GM23338 (cell line): ENCODE measurements around the gene PNPLA7. TPM values are rescaled to one million over a fixed set of nuclear protein-coding genes. Genes with fewer than 3 reads are reported as not detected.

Experiments
- ATAC-seq: fragments of 200-7000 bp; cut with Tn5 transposase; 3 replicates; pipeline ENCODE4 v1.9.1; 2020
- DNase-seq: peaks from one replicate; pipeline ENCODE4 v3.0.0-alpha.2; 2015; ENCODE audit warnings: low spot score
- H2AFZ ChIP-seq: fragments of 200-600 bp; sonication (generic); 2 replicates; pipeline ENCODE4 v1.8.0; 2016; ENCODE audit warnings: antibody characterized with exemption, mild to moderate bottlenecking, moderate library complexity
- H3F3A ChIP-seq: fragments of 200-600 bp; sonication (generic); replicated peaks from 2 replicates; pipeline ENCODE4 v1.8.0; 2017; ENCODE audit warnings: antibody characterized with exemption, mixed run types, low read depth
- H3K27ac ChIP-seq: fragments of 200-600 bp; sonication (generic); 2 replicates; pipeline ENCODE4 v1.6.1; 2016; ENCODE audit warnings: low read depth
- H3K27me3 ChIP-seq: fragments of 200-600 bp; sonication (generic); 2 replicates; pipeline ENCODE4 v1.8.0; 2016; ENCODE audit warnings: mild to moderate bottlenecking, mixed run types, moderate library complexity; ENCODE audit not compliant: insufficient read depth
- H3K36me3 ChIP-seq: fragments of 200-600 bp; sonication (generic); 2 replicates; pipeline ENCODE4 v1.8.0; 2016; ENCODE audit warnings: mild to moderate bottlenecking; ENCODE audit not compliant: insufficient read depth
- H3K4me1 ChIP-seq: fragments of 200-600 bp; sonication (generic); 2 replicates; pipeline ENCODE4 v1.8.0; 2016; ENCODE audit warnings: mild to moderate bottlenecking, moderate library complexity; ENCODE audit not compliant: insufficient read depth
- H3K4me2 ChIP-seq: fragments of 200-600 bp; sonication (generic); 2 replicates; pipeline ENCODE4 v1.7.1; 2017; ENCODE audit warnings: mixed run types
- H3K4me3 ChIP-seq: fragments of 200-600 bp; sonication (generic); 2 replicates; pipeline ENCODE4 v1.6.1; 2016; ENCODE audit warnings: mixed run types
- H3K79me2 ChIP-seq: fragments of 200-600 bp; sonication (generic); replicated peaks from 2 replicates; pipeline ENCODE4 v1.8.0; 2017; ENCODE audit warnings: mild to moderate bottlenecking; ENCODE audit not compliant: insufficient read depth
- H3K9me2 ChIP-seq: fragments of 200-600 bp; sonication (generic); 2 replicates; pipeline ENCODE4 v1.8.0; 2017; ENCODE audit not compliant: insufficient read depth
- H4K20me1 ChIP-seq: fragments of 200-600 bp; sonication (generic); replicated peaks from 2 replicates; pipeline ENCODE4 v1.8.0; 2017; ENCODE audit warnings: mild to moderate bottlenecking; ENCODE audit not compliant: insufficient read depth
- H3K27ac Mint-ChIP-seq: 2 replicates; pipeline ENCODE4 v1.8.0; 2020; ENCODE audit warnings: inconsistent platforms, mild to moderate bottlenecking, moderate library complexity, mixed read lengths
- H3K27me3 Mint-ChIP-seq: 3 replicates; pipeline ENCODE4 v1.8.0; 2022; ENCODE audit warnings: low read depth, mild to moderate bottlenecking, moderate library complexity, mixed read lengths, inconsistent platforms; ENCODE audit not compliant: insufficient read depth, poor library complexity
- H3K36me3 Mint-ChIP-seq: 3 replicates; pipeline ENCODE4 v1.8.0; 2021; ENCODE audit warnings: low read depth, mild to moderate bottlenecking, inconsistent platforms, moderate library complexity, mixed read lengths
- H3K4me1 Mint-ChIP-seq: 3 replicates; pipeline ENCODE4 v1.8.0; 2020; ENCODE audit warnings: mild to moderate bottlenecking, inconsistent platforms, mixed read lengths
- H3K4me3 Mint-ChIP-seq: 3 replicates; pipeline ENCODE4 v1.8.0; 2021; ENCODE audit warnings: moderate library complexity, mild to moderate bottlenecking, inconsistent platforms, mixed read lengths
- H3K9me3 Mint-ChIP-seq: 3 replicates; pipeline ENCODE4 v1.8.0; 2020; ENCODE audit warnings: moderate library complexity, mild to moderate bottlenecking, inconsistent platforms, mixed read lengths
- CREB1 ChIP-seq: fragments of 250-450 bp; sonication (Bioruptor Pico); IDR thresholded peaks from 2 replicates; pipeline ENCODE4 v1.5.0; 2020; ENCODE audit warnings: low read depth, mild to moderate bottlenecking, moderate library complexity
- EZH2 ChIP-seq: fragments of 200-600 bp; sonication (generic); IDR thresholded peaks from one replicate; pipeline ENCODE4 v1.8.0; 2017; ENCODE audit warnings: antibody characterized with exemption, mild to moderate bottlenecking, low read depth; ENCODE audit not compliant: unreplicated experiment
- EZH2phosphoT487 ChIP-seq: fragments of 200-600 bp; sonication (generic); IDR thresholded peaks from one replicate; pipeline ENCODE4 v1.8.1; 2018; ENCODE audit warnings: antibody characterized with exemption; ENCODE audit not compliant: unreplicated experiment
- JUNB ChIP-seq: IDR thresholded peaks from one replicate; pipeline ENCODE4 v1.6.1; 2016; ENCODE audit warnings: antibody characterized with exemption; ENCODE audit not compliant: unreplicated experiment
- NANOG ChIP-seq: IDR thresholded peaks from 2 replicates; pipeline ENCODE4 v1.6.1; 2016; ENCODE audit warnings: antibody characterized with exemption, borderline replicate concordance
- POLR2AphosphoS5 ChIP-seq: IDR thresholded peaks from 2 replicates; pipeline ENCODE4 v1.6.1; 2016; ENCODE audit warnings: antibody characterized with exemption, low read depth
- STAT1 ChIP-seq: IDR thresholded peaks from one replicate; pipeline ENCODE4 v1.6.1; 2016; ENCODE audit warnings: antibody characterized with exemption; ENCODE audit not compliant: unreplicated experiment
- ZNF114 ChIP-seq: fragments of 250-450 bp; sonication (Bioruptor Pico); IDR thresholded peaks from 2 replicates; pipeline ENCODE4 v1.5.0; 2020; ENCODE audit warnings: mild to moderate bottlenecking, moderate library complexity
- polyA plus RNA-seq: library from polyadenylated mRNA; unstranded; fragments of >200 nt; fragmentation: Nextera tagmentation; extraction: Ambion mirVana; gene quantifications from 2 replicates; pipeline ENCODE4 v1.2.1, GENCODE V29; 2016
- total RNA-seq: library from RNA; depleted of rRNA; stranded (reverse); fragments of >200 nt; shearing (Covaris generic); gene quantifications from 2 replicates; pipeline ENCODE4 v1.2.3, GENCODE V29; 2014
- TF ChIP-seq, protein P1 (sequence below): IDR thresholded peaks from one replicate; pipeline ENCODE4 v1.6.1; 2018; ENCODE audit warnings: antibody characterized with exemption; ENCODE audit not compliant: unreplicated experiment
- TF ChIP-seq, protein P2 (sequence below), 2 experiments: fragments of 200-600 bp in 1 of 2; sonication (generic) in 1 of 2; conservative IDR thresholded peaks; 2 replicates each; pipeline versions ENCODE4 v1.5.1 to v1.6.1; 2016 to 2017; ENCODE audit warnings: antibody characterized with exemption in 2 of 2, low read depth in 2 of 2, mild to moderate bottlenecking in 2 of 2, moderate library complexity in 1 of 2
- TF ChIP-seq, protein P3 (sequence below): IDR thresholded peaks from 2 replicates; pipeline ENCODE4 v1.6.1; 2016; ENCODE audit warnings: antibody characterized with exemption
- TF ChIP-seq, protein P4 (sequence below): fragments of 250-450 bp; sonication (Bioruptor Pico); IDR thresholded peaks from 2 replicates; pipeline ENCODE4 v1.5.0; 2020; ENCODE audit warnings: mild to moderate bottlenecking, moderate library complexity

PNPLA7 gene
- total and polyA plus RNA-seq, 2 experiments from 2014 or later: 0.45 to 0.80 TPM

DNA sequence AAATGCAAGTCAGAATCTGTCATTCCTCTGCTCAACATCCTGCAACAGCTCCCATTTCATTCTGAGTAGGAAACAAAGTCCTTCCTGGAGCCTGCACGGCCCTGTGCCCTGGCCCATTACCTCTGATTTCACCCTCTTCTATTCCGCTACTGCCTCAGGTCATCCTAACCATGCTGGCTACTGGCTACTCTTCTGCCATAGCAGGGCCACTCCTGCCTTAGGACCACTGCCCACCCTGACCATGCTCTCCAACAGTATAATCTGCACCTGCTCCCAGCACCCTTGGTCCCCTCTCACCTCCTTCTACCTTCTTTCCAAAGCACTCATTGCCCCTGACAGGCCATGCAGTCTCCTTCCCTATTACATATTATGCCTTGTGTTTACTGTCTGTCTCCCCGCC is 20.4 kb upstream of the PNPLA7 start:
- TF ChIP-seq, protein P1, sequence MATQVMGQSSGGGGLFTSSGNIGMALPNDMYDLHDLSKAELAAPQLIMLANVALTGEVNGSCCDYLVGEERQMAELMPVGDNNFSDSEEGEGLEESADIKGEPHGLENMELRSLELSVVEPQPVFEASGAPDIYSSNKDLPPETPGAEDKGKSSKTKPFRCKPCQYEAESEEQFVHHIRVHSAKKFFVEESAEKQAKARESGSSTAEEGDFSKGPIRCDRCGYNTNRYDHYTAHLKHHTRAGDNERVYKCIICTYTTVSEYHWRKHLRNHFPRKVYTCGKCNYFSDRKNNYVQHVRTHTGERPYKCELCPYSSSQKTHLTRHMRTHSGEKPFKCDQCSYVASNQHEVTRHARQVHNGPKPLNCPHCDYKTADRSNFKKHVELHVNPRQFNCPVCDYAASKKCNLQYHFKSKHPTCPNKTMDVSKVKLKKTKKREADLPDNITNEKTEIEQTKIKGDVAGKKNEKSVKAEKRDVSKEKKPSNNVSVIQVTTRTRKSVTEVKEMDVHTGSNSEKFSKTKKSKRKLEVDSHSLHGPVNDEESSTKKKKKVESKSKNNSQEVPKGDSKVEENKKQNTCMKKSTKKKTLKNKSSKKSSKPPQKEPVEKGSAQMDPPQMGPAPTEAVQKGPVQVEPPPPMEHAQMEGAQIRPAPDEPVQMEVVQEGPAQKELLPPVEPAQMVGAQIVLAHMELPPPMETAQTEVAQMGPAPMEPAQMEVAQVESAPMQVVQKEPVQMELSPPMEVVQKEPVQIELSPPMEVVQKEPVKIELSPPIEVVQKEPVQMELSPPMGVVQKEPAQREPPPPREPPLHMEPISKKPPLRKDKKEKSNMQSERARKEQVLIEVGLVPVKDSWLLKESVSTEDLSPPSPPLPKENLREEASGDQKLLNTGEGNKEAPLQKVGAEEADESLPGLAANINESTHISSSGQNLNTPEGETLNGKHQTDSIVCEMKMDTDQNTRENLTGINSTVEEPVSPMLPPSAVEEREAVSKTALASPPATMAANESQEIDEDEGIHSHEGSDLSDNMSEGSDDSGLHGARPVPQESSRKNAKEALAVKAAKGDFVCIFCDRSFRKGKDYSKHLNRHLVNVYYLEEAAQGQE: no peak
- no peak for TF ChIP-seq CREB1 (CRISPR knock-in tag)
- TF ChIP-seq STAT1: no peak
- TF ChIP-seq, protein P2, sequence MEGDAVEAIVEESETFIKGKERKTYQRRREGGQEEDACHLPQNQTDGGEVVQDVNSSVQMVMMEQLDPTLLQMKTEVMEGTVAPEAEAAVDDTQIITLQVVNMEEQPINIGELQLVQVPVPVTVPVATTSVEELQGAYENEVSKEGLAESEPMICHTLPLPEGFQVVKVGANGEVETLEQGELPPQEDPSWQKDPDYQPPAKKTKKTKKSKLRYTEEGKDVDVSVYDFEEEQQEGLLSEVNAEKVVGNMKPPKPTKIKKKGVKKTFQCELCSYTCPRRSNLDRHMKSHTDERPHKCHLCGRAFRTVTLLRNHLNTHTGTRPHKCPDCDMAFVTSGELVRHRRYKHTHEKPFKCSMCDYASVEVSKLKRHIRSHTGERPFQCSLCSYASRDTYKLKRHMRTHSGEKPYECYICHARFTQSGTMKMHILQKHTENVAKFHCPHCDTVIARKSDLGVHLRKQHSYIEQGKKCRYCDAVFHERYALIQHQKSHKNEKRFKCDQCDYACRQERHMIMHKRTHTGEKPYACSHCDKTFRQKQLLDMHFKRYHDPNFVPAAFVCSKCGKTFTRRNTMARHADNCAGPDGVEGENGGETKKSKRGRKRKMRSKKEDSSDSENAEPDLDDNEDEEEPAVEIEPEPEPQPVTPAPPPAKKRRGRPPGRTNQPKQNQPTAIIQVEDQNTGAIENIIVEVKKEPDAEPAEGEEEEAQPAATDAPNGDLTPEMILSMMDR (conservative IDR thresholded peaks at IDR 0.05; ENCODE audit: low read depth in 2 of 2): no peak
- TF ChIP-seq, protein P3, sequence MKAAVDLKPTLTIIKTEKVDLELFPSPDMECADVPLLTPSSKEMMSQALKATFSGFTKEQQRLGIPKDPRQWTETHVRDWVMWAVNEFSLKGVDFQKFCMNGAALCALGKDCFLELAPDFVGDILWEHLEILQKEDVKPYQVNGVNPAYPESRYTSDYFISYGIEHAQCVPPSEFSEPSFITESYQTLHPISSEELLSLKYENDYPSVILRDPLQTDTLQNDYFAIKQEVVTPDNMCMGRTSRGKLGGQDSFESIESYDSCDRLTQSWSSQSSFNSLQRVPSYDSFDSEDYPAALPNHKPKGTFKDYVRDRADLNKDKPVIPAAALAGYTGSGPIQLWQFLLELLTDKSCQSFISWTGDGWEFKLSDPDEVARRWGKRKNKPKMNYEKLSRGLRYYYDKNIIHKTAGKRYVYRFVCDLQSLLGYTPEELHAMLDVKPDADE: no peak
- TF ChIP-seq NANOG: no peak
- TF ChIP-seq EZH2phosphoT487: no peak
- no peak for TF ChIP-seq EZH2
- no peak for TF ChIP-seq ZNF114 (CRISPR knock-in tag)
- no peak for TF ChIP-seq POLR2AphosphoS5
- no peak for TF ChIP-seq JUNB
- TF ChIP-seq, protein P4, sequence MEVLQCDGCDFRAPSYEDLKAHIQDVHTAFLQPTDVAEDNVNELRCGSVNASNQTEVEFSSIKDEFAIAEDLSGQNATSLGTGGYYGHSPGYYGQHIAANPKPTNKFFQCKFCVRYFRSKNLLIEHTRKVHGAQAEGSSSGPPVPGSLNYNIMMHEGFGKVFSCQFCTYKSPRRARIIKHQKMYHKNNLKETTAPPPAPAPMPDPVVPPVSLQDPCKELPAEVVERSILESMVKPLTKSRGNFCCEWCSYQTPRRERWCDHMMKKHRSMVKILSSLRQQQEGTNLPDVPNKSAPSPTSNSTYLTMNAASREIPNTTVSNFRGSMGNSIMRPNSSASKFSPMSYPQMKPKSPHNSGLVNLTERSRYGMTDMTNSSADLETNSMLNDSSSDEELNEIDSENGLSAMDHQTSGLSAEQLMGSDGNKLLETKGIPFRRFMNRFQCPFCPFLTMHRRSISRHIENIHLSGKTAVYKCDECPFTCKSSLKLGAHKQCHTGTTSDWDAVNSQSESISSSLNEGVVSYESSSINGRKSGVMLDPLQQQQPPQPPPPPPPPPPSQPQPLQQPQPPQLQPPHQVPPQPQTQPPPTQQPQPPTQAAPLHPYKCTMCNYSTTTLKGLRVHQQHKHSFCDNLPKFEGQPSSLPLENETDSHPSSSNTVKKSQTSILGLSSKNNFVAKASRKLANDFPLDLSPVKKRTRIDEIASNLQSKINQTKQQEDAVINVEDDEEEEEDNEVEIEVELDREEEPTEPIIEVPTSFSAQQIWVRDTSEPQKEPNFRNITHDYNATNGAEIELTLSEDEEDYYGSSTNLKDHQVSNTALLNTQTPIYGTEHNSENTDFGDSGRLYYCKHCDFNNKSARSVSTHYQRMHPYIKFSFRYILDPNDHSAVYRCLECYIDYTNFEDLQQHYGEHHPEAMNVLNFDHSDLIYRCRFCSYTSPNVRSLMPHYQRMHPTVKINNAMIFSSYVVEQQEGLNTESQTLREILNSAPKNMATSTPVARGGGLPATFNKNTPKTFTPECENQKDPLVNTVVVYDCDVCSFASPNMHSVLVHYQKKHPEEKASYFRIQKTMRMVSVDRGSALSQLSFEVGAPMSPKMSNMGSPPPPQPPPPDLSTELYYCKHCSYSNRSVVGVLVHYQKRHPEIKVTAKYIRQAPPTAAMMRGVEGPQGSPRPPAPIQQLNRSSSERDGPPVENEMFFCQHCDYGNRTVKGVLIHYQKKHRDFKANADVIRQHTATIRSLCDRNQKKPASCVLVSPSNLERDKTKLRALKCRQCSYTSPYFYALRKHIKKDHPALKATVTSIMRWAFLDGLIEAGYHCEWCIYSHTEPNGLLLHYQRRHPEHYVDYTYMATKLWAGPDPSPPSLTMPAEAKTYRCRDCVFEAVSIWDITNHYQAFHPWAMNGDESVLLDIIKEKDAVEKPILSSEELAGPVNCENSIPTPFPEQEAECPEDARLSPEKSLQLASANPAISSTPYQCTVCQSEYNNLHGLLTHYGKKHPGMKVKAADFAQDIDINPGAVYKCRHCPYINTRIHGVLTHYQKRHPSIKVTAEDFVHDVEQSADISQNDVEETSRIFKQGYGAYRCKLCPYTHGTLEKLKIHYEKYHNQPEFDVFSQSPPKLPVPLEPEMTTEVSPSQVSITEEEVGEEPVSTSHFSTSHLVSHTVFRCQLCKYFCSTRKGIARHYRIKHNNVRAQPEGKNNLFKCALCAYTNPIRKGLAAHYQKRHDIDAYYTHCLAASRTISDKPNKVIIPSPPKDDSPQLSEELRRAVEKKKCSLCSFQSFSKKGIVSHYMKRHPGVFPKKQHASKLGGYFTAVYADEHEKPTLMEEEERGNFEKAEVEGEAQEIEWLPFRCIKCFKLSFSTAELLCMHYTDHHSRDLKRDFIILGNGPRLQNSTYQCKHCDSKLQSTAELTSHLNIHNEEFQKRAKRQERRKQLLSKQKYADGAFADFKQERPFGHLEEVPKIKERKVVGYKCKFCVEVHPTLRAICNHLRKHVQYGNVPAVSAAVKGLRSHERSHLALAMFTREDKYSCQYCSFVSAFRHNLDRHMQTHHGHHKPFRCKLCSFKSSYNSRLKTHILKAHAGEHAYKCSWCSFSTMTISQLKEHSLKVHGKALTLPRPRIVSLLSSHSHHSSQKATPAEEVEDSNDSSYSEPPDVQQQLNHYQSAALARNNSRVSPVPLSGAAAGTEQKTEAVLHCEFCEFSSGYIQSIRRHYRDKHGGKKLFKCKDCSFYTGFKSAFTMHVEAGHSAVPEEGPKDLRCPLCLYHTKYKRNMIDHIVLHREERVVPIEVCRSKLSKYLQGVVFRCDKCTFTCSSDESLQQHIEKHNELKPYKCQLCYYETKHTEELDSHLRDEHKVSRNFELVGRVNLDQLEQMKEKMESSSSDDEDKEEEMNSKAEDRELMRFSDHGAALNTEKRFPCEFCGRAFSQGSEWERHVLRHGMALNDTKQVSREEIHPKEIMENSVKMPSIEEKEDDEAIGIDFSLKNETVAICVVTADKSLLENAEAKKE (CRISPR knock-in tag): no peak
- Histone ChIP-seq H3K4me3 (no peak overlapping the region), H4K20me1 (peaks cover 15% of the 10 kb centered on the region; the same call in 1 of the 2 replicates), H3K79me2 (peaks cover 15% of the 10 kb centered on the region), H3K4me2 (no peak overlapping the region), H3F3A (0 out of 2 replicates have a peak, but pooled peaks cover 4% of the 10 kb centered on the region), H3K36me3 (peaks cover 26% of the 10 kb centered on the region), H3K9me2 (no peaks in the 10 kb centered on the region), H3K4me1 (no peaks in the 10 kb centered on the region), H3K27ac (no peak overlapping the region), H2AFZ (no peak overlapping the region), H3K27me3 (no peaks in the 10 kb centered on the region)
- ATAC-seq: no peak
- DNase-seq: no peak
- Mint-ChIP-seq H3K9me3 (no peaks in the 10 kb centered on the region; the same call in 2 of the 3 replicates), H3K4me1 (no peaks in the 10 kb centered on the region; the same call in 2 of the 3 replicates), H3K4me3 (no peak overlapping the region; the same call in 2 of the 3 replicates), H3K27ac (no peak overlapping the region; the same call in 1 of the 2 replicates), H3K36me3 (peaks cover 53% of the 10 kb centered on the region), H3K27me3 (peaks cover 9% of the 10 kb centered on the region)
